Testis (tissue), 2 donors: ENCODE measurements around the gene FFAR4.

Source experiments
- CTCF ChIP-seq, 3 experiments: fragments of 450-650 bp in 2 of 3; fragments of 200-600 bp in 1 of 3; sonication (generic) in 1 of 3; IDR thresholded peaks; one replicate each; pipeline ENCODE4 v1.5.1; 2016 to 2019; ENCODE audit warnings: antibody characterized with exemption in 3 of 3, mild to moderate bottlenecking in 2 of 3, moderate library complexity in 1 of 3
- POLR2A ChIP-seq: fragments of 450-650 bp; IDR thresholded peaks from one replicate; pipeline ENCODE4 v1.6.1; 2017; ENCODE audit warnings: antibody characterized with exemption, mild to moderate bottlenecking, moderate library complexity

- no peak for TF ChIP-seq POLR2A
- TF ChIP-seq CTCF (IDR thresholded peaks at IDR 0.05): no peak
These were observed 64.4 kb downstream of the FFAR4 start for GRCh38 chr10:93630625-93631557.
